A673 (cell line): ENCODE results near the gene SFTPB.

Source experiments
- CTCF ChIP-seq: fragments of 300-800, 200-600 bp; sonication (generic); conservative IDR thresholded peaks from 2 replicates; pipeline ENCODE4 v1.5.1; 2017; ENCODE audit warnings: low read depth, mild to moderate bottlenecking, antibody characterized with exemption, low read length, moderate library complexity, mixed read lengths
- EZH2 ChIP-seq: fragments of 200-600 bp; sonication (generic); IDR thresholded peaks from 2 replicates; pipeline ENCODE4 v1.6.1; 2017; ENCODE audit warnings: borderline replicate concordance, low read depth, mild to moderate bottlenecking, mixed read lengths, antibody characterized with exemption, low read length; ENCODE audit not compliant: poor library complexity, severe bottlenecking

DNA sequence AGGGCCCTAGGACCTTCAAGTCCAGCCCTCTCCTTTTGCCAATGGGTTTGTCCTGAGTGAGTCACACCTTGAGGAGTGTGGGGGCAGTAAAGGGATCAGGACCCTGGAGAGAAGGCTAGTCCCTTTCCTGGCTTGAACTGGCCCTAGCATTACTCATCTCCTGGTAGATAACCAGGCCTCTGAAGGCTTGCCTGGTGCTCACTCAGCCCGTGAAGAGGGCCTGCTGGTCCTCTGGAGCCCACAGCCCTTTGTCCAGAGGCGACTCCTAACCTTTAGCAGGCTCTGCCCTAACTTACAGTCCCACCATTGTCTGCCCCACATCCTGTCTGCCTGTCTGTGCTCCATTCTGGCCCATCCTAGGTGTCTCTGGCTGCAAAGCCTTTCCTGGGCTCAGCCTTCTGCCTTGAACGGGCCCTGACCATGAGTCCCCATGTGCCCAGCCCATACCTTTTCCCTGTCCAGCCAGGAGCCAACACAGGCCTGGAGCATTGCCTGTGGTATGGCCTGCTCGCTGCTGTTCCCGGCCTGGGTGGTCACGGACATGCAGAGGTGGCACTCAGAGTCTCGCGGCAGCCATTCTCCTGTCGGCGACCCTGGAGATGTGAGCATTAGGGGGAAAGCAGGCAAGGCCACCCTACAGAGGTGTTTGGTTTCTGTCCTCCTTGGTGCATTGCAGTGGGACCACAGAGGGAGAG is 5.0 kb downstream of the SFTPB start:
- TF ChIP-seq CTCF (no peak), EZH2 (no peak)
